Left lung (tissue), 10 donors: ENCODE results near the gene IGSF9. TPM values are rescaled to one million over a fixed set of nuclear protein-coding genes. Genes with fewer than 3 reads are reported as not detected.

Experiments used
- ATAC-seq: fragments of 200-7000 bp; cut with Tn5 transposase; one replicate; pipeline ENCODE4 v1.9.1; 2020; ENCODE audit warnings: moderate library complexity
- DNase-seq, 4 donors: peaks; one replicate each; pipeline ENCODE4 v3.0.0-alpha.2; 2013 to 2020
- H3K27ac ChIP-seq, 2 donors: fragments of 200-600 bp; sonication (generic) in 1 of 2; one replicate each; pipeline versions ENCODE4 v1.5.0 to v1.8.0; 2020 to 2021
- H3K27me3 ChIP-seq, 2 donors: fragments of 200-600 bp; sonication (generic) in 1 of 2; one replicate each; pipeline versions ENCODE4 v1.5.0 to v1.8.0; 2020 to 2021
- H3K36me3 ChIP-seq, 2 donors: fragments of 200-600 bp; sonication (generic) in 1 of 2; one replicate each; pipeline versions ENCODE4 v1.5.0 to v1.8.0; 2020 to 2021
- H3K4me1 ChIP-seq, 2 donors: fragments of 200-600 bp; one replicate each; pipeline ENCODE4 v1.8.0; 2021
- H3K4me3 ChIP-seq, 2 donors: fragments of 200-600 bp; sonication (generic) in 1 of 2; one replicate each; pipeline versions ENCODE4 v1.5.0 to v1.8.0; 2020 to 2021; ENCODE audit warnings: mild to moderate bottlenecking in 1 of 2
- H3K9me3 ChIP-seq, 2 donors: fragments of 200-600 bp; sonication (generic) in 1 of 2; one replicate each; pipeline versions ENCODE4 v1.5.0 to v1.8.0; 2020 to 2021
- intact Hi-C, 2 donors: fragments of 100-400 bp; cut with DNase I; formaldehyde crosslinking; loops; one replicate each; pipeline versions ENCODE4 v1.11.2 to v1.14.2; 2022
- polyA plus RNA-seq, 6 donors: library from polyadenylated mRNA; unstranded; fragments of 120-200 nt; gene quantifications; one replicate each; pipeline ENCODE4 v1.2.1, GENCODE V29; 2013; ENCODE audit not compliant: insufficient read length in 6 of 6
- total RNA-seq, 2 donors: library from RNA; stranded (reverse); fragmentation: NEBNext Ultra II Directional; extraction: Animal tissue kit (Norgen Biotek cat#: 25700); gene quantifications; one replicate each; pipeline ENCODE4 v1.2.1, GENCODE V29; 2021
- TF ChIP-seq, protein P1 (sequence below), 2 donors: fragments of 200-600 bp; sonication (generic) in 1 of 2; IDR thresholded peaks; one replicate each; pipeline versions ENCODE4 v1.5.0 to v1.8.0; 2021; ENCODE audit warnings: antibody characterized with exemption in 2 of 2
- donor health status: DM: no; HTN: yes; CAD: no.
- donor health status: DM: no; HTN: no; CAD: no.

Gene IGSF9
- total and polyA plus RNA-seq, 8 donors, result 2.8 to 16.9 (median 13.6) TPM

DNA sequence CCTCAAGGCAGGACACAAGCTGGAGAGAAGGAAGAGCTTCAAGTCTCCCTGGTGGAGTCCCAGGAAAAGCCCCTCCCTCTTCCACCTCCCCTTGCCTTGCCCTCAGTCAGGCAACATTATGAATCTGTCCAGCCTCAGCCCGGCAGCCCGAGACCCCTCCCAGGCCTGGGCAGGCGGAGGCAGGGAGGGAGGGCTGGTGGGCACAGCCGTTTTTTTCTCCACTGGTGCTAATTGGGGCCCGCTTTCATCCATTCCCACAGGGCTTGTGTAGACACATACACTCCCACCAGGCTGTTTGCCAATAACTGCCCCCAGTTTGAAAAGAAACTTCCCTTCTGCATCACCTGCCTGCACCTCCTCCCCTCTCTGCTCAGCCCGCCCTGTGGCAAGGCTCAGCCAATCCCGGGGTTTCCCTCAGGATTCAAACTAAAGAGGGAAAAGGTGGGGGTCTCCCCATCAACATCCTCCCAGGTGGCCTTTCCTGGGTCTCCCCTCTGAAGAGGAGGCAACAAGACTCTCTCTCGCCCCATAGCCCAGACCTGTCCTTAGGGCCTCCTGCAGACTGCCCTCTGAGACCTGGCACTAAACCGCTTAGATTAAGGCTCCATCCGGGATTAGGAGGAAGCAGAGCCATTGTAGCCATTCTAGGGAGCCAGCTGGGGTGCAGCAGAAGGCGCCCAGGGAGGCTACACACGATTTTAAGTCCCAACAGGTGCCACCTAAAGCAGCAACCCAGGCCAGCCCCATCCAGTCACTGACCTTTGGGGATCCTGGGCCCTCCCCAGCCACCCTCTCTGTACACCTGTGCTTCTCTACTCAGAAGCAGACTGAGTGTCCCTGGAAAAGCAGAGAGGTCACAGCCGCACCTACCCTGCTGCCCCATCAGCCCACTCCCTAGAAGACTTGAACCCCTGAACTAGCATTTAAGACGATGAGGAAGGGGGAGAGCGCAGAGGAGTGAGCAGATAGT, 3.5 kb downstream of the IGSF9 start:
- DNase-seq, result no peak
- H3K4me1 ChIP-seq, result peaks cover 5 to 21% of the 10 kb centered on the region in 2 donors
- H3K36me3 ChIP-seq, result no peaks in the 10 kb centered on the region
- no peak overlapping the region for H3K27ac ChIP-seq
- intact Hi-C loops, result loop anchor here in 1 of 2 donors (10.0 kb wide), 1 partner anchor 63 kb away; no protein-coding TSS in a partner anchor
- TF ChIP-seq, protein P1, sequence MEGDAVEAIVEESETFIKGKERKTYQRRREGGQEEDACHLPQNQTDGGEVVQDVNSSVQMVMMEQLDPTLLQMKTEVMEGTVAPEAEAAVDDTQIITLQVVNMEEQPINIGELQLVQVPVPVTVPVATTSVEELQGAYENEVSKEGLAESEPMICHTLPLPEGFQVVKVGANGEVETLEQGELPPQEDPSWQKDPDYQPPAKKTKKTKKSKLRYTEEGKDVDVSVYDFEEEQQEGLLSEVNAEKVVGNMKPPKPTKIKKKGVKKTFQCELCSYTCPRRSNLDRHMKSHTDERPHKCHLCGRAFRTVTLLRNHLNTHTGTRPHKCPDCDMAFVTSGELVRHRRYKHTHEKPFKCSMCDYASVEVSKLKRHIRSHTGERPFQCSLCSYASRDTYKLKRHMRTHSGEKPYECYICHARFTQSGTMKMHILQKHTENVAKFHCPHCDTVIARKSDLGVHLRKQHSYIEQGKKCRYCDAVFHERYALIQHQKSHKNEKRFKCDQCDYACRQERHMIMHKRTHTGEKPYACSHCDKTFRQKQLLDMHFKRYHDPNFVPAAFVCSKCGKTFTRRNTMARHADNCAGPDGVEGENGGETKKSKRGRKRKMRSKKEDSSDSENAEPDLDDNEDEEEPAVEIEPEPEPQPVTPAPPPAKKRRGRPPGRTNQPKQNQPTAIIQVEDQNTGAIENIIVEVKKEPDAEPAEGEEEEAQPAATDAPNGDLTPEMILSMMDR (IDR thresholded peaks at IDR 0.05), result no peak
- H3K27me3 ChIP-seq, result peaks cover 0 to 39% of the 10 kb centered on the region in 2 donors
- no peak for ATAC-seq
- no peaks in the 10 kb centered on the region for H3K9me3 ChIP-seq
- H3K4me3 ChIP-seq, result no peak overlapping the region

DNA sequence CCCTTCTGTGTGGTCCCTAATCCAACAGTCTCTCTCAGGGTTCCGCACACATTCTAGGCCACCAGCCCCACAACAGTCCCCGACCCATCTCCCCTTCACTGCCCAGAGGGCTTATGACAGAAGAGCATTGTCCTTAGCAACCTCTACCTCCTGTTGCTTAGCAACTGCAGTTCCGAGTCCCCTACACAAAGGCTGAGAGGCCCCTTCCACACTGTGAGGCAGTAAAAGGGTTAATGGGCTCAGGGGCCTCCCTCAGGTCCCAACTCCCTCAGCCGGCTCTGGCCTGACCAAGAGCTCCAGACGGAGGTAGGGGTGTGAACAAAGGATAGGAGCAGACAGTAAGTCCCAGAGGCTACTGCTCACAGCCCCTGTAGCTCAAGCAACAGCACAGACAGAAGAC, 4.3 kb downstream of the IGSF9 start:
- intact Hi-C loops, result loop anchor here in 1 of 2 donors (10.0 kb wide), 1 partner anchor 64 kb away; no protein-coding TSS in a partner anchor
- TF ChIP-seq, protein P1 (IDR thresholded peaks at IDR 0.05), result no peak
- ATAC-seq, result no peak

DNA sequence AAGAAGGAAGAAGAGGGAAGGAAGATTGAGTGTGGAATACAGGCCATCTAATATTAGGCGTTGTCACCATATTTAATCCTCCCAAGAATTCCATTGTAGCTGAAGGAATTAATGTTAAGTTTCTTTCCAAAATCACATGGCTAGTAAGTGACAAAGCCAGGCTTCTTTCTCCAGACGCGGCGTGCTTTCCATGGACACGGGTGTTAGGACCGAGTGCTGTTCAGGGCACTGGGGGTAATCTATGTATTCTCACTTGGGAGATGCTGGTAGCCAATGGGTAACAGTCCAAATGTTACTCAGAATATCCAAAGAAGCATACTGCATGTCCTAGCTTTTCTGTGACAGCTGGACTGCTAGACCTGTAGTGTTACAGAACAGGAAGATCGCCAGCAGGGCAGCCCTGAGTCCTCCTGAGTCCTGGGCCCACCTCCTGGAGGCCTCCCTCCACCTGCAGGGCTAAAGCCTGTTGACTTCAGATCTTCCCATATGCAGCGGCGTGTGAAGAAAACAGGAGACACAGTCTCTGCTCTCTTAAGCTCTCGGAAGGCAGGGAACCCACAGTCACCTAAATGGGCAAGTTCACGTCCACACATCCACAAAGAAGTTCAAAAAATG, 5.3 kb downstream of the IGSF9 start:
- TF ChIP-seq, protein P1 (IDR thresholded peaks at IDR 0.05), result no peak
- no peaks in the 10 kb centered on the region for H3K36me3 ChIP-seq
- H3K27ac ChIP-seq, result no peak overlapping the region
- intact Hi-C loops, result loop anchor here in 1 of 2 donors (10.0 kb wide), 1 partner anchor 65 kb away; no protein-coding TSS in a partner anchor
- no peaks in the 10 kb centered on the region for H3K9me3 ChIP-seq
- DNase-seq, result no peak
- H3K4me3 ChIP-seq, result no peak overlapping the region
- peaks cover 11 to 27% of the 10 kb centered on the region in 2 donors for H3K4me1 ChIP-seq
- H3K27me3 ChIP-seq, result peaks cover 0 to 22% of the 10 kb centered on the region in 2 donors
- no peak for ATAC-seq

More for the DNA sequence above, 4.3 kb downstream of the IGSF9 start:
- Histone ChIP-seq H3K27me3 (peaks cover 0 to 32% of the 10 kb centered on the region in 2 donors), H3K36me3 (no peaks in the 10 kb centered on the region), H3K27ac (no peak overlapping the region), H3K4me3 (no peak overlapping the region), H3K4me1 (peaks cover 11 to 29% of the 10 kb centered on the region in 2 donors), H3K9me3 (no peaks in the 10 kb centered on the region)
- no peak for DNase-seq

DNA sequence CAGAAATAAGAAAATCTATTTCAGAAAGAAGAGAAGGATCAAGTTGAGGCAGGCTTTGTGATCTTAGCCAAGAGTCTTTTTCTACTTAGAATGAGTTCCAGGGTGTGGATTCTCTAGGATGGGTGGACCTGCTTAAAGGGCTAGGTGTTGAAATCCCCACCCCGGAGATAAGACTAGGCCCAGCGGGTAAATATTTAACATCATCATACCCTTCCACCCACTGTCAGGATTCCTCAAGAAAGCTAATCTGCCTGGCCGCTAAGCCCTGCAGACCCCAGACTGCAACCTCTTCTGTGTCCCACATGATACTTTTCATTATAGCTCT, 5.8 kb downstream of the IGSF9 start:
- H3K4me3 ChIP-seq, result no peak overlapping the region
- no peaks in the 10 kb centered on the region for H3K9me3 ChIP-seq
- no peak for DNase-seq
- H3K4me1 ChIP-seq, result peaks cover 11 to 23% of the 10 kb centered on the region in 2 donors
- peaks cover 0 to 17% of the 10 kb centered on the region in 2 donors for H3K27me3 ChIP-seq
- intact Hi-C loops, result loop anchor here (5.0 to 10.0 kb wide), 2 partner anchors 65 to 68 kb away; no protein-coding TSS in a partner anchor
- no peaks in the 10 kb centered on the region for H3K36me3 ChIP-seq
- no peak for ATAC-seq
- no peak overlapping the region for H3K27ac ChIP-seq
- TF ChIP-seq, protein P1 (IDR thresholded peaks at IDR 0.05), result no peak
